IMR-90 (cell line): ENCODE data around the gene RAD51.

Experiments
- CTCF ChIP-seq: conservative IDR thresholded peaks from 2 replicates; pipeline ENCODE4 v1.5.1; 2012; ENCODE audit warnings: mild to moderate bottlenecking, low read depth, low read length, improper control_type of control experiment
- POLR2A ChIP-seq: IDR thresholded peaks from 2 replicates; pipeline ENCODE4 v1.6.1; 2012; ENCODE audit warnings: mild to moderate bottlenecking, low read depth, low read length
- RAD21 ChIP-seq: IDR thresholded peaks from 2 replicates; pipeline ENCODE4 v1.6.1; 2012; ENCODE audit warnings: low read length, improper control_type of control experiment

GRCh38 chr15:40768521-40769273 lies 73.7 kb downstream of the RAD51 start:
- TF ChIP-seq CTCF: no peak
- no peak for TF ChIP-seq RAD21
- TF ChIP-seq POLR2A: no peak
